ENCODE data around the gene ANKRD30B. TPM values are rescaled to one million over a fixed set of nuclear protein-coding genes. Genes with fewer than 3 reads are reported as not detected.
"Not testable (repeated sequence)": the region's sequence is repeated elsewhere in the genome, so short reads cannot be mapped to it uniquely, and the experiment has no call there.

Gene ANKRD30B
- polyA plus RNA-seq, 4 donors: 0.01 to 0.22 (median 0.07) TPM; not detected in 1

GRCh38 chr18:14797969-14798764 is 50.2 kb downstream of the ANKRD30B start:
- H3K27ac ChIP-seq (ENCODE audit: low read depth in 1 of 3, low read length in 2 of 3); DNase-seq; FAIRE-seq; H3K36me3 ChIP-seq (ENCODE audit: control insufficient read depth in 3 of 3, insufficient read depth in 2 of 3, low read depth in 1 of 3, low read length in 3 of 3); H3K9me3 ChIP-seq (ENCODE audit: control insufficient read depth in 2 of 2, insufficient read depth in 1 of 2, low read depth in 1 of 2, low read length in 1 of 2); H3K27me3 ChIP-seq (ENCODE audit: control insufficient read depth in 3 of 3, insufficient read depth in 3 of 3, low read length in 3 of 3); H3K4me3 ChIP-seq (ENCODE audit: low read depth in 1 of 3, low read length in 3 of 3); H3K4me1 ChIP-seq (ENCODE audit: control insufficient read depth in 3 of 3, insufficient read depth in 2 of 3, low read depth in 1 of 3, low read length in 2 of 3): not testable (repeated sequence)
- 68 to 86% (median 72%) methylated on average over 11 of the region's 12 CpGs for WGBS, 3 donors

GRCh38 chr18:14811081-14811480 is 63.1 kb downstream of the ANKRD30B start:
- H3K36me3 ChIP-seq (ENCODE audit: control insufficient read depth in 3 of 3, insufficient read depth in 2 of 3, low read depth in 1 of 3, low read length in 3 of 3); H3K27me3 ChIP-seq (ENCODE audit: control insufficient read depth in 3 of 3, insufficient read depth in 3 of 3, low read length in 3 of 3); H3K4me1 ChIP-seq (ENCODE audit: control insufficient read depth in 3 of 3, insufficient read depth in 2 of 3, low read depth in 1 of 3, low read length in 2 of 3); DNase-seq; H3K4me3 ChIP-seq (ENCODE audit: low read depth in 1 of 3, low read length in 3 of 3); H3K27ac ChIP-seq (ENCODE audit: low read depth in 1 of 3, low read length in 2 of 3); FAIRE-seq; H3K9me3 ChIP-seq (ENCODE audit: control insufficient read depth in 2 of 2, insufficient read depth in 1 of 2, low read depth in 1 of 2, low read length in 1 of 2): not testable (repeated sequence)
- 91 to 97% (median 93%) methylated on average over 11 to 13 of the region's 13 CpGs for WGBS, 3 donors

- H3K4me3 ChIP-seq (ENCODE audit: low read depth in 1 of 3, low read length in 3 of 3); H3K27ac ChIP-seq (ENCODE audit: low read depth in 1 of 3, low read length in 2 of 3); H3K36me3 ChIP-seq (ENCODE audit: control insufficient read depth in 3 of 3, insufficient read depth in 2 of 3, low read depth in 1 of 3, low read length in 3 of 3); FAIRE-seq; DNase-seq; H3K9me3 ChIP-seq (ENCODE audit: control insufficient read depth in 2 of 2, insufficient read depth in 1 of 2, low read depth in 1 of 2, low read length in 1 of 2); H3K27me3 ChIP-seq (ENCODE audit: control insufficient read depth in 3 of 3, insufficient read depth in 3 of 3, low read length in 3 of 3); H3K4me1 ChIP-seq (ENCODE audit: control insufficient read depth in 3 of 3, insufficient read depth in 2 of 3, low read depth in 1 of 3, low read length in 2 of 3): not testable (repeated sequence)
- WGBS, 3 donors: 65 to 73% (median 68%) methylated on average over 2 of the region's 2 CpGs
These were observed 79.1 kb downstream of the ANKRD30B start for GRCh38 chr18:14826972-14827632.

GRCh38 chr18:14841607-14842006 is 93.6 kb downstream of the ANKRD30B start:
- not testable (repeated sequence) for H3K27me3 ChIP-seq (ENCODE audit: control insufficient read depth in 3 of 3, insufficient read depth in 3 of 3, low read length in 3 of 3); H3K9me3 ChIP-seq (ENCODE audit: control insufficient read depth in 2 of 2, insufficient read depth in 1 of 2, low read depth in 1 of 2, low read length in 1 of 2); FAIRE-seq; H3K4me1 ChIP-seq (ENCODE audit: control insufficient read depth in 3 of 3, insufficient read depth in 2 of 3, low read depth in 1 of 3, low read length in 2 of 3); H3K36me3 ChIP-seq (ENCODE audit: control insufficient read depth in 3 of 3, insufficient read depth in 2 of 3, low read depth in 1 of 3, low read length in 3 of 3); H3K27ac ChIP-seq (ENCODE audit: low read depth in 1 of 3, low read length in 2 of 3); DNase-seq; H3K4me3 ChIP-seq (ENCODE audit: low read depth in 1 of 3, low read length in 3 of 3)
- 66 to 87% (median 80%) methylated on average over 2 of the region's 2 CpGs for WGBS, 3 donors

- H3K27me3 ChIP-seq (ENCODE audit: control insufficient read depth in 3 of 3, insufficient read depth in 3 of 3, low read length in 3 of 3); H3K9me3 ChIP-seq (ENCODE audit: control insufficient read depth in 2 of 2, insufficient read depth in 1 of 2, low read depth in 1 of 2, low read length in 1 of 2); FAIRE-seq; H3K4me1 ChIP-seq (ENCODE audit: control insufficient read depth in 3 of 3, insufficient read depth in 2 of 3, low read depth in 1 of 3, low read length in 2 of 3); H3K27ac ChIP-seq (ENCODE audit: low read depth in 1 of 3, low read length in 2 of 3); DNase-seq; H3K4me3 ChIP-seq (ENCODE audit: low read depth in 1 of 3, low read length in 3 of 3); H3K36me3 ChIP-seq (ENCODE audit: control insufficient read depth in 3 of 3, insufficient read depth in 2 of 3, low read depth in 1 of 3, low read length in 3 of 3): not testable (repeated sequence)
- WGBS, 3 donors: 10 to 51% (median 25%) methylated on average over 2 of the region's 2 CpGs
These were observed 103.6 kb downstream of the ANKRD30B start for GRCh38 chr18:14851533-14851932.

- not testable (repeated sequence) for DNase-seq; H3K27ac ChIP-seq (ENCODE audit: low read depth in 1 of 3, low read length in 2 of 3); H3K36me3 ChIP-seq (ENCODE audit: control insufficient read depth in 3 of 3, insufficient read depth in 2 of 3, low read depth in 1 of 3, low read length in 3 of 3); H3K27me3 ChIP-seq (ENCODE audit: control insufficient read depth in 3 of 3, insufficient read depth in 3 of 3, low read length in 3 of 3); H3K4me1 ChIP-seq (ENCODE audit: control insufficient read depth in 3 of 3, insufficient read depth in 2 of 3, low read depth in 1 of 3, low read length in 2 of 3); H3K4me3 ChIP-seq (ENCODE audit: low read depth in 1 of 3, low read length in 3 of 3); FAIRE-seq; H3K9me3 ChIP-seq (ENCODE audit: control insufficient read depth in 2 of 2, insufficient read depth in 1 of 2, low read depth in 1 of 2, low read length in 1 of 2)
- WGBS, 3 donors: 84 to 98% (median 87%) methylated on average over 10 to 17 of the region's 17 CpGs
These were observed 107.7 kb downstream of the ANKRD30B start for GRCh38 chr18:14855634-14856033.

- H3K4me1 ChIP-seq (ENCODE audit: control insufficient read depth in 3 of 3, insufficient read depth in 2 of 3, low read depth in 1 of 3, low read length in 2 of 3); H3K27me3 ChIP-seq (ENCODE audit: control insufficient read depth in 3 of 3, insufficient read depth in 3 of 3, low read length in 3 of 3); DNase-seq; H3K9me3 ChIP-seq (ENCODE audit: control insufficient read depth in 2 of 2, insufficient read depth in 1 of 2, low read depth in 1 of 2, low read length in 1 of 2); FAIRE-seq; H3K27ac ChIP-seq (ENCODE audit: low read depth in 1 of 3, low read length in 2 of 3); H3K4me3 ChIP-seq (ENCODE audit: low read depth in 1 of 3, low read length in 3 of 3); H3K36me3 ChIP-seq (ENCODE audit: control insufficient read depth in 3 of 3, insufficient read depth in 2 of 3, low read depth in 1 of 3, low read length in 3 of 3): not testable (repeated sequence)
- 95 to 97% (median 97%) methylated on average over 6 to 8 of the region's 20 CpGs for WGBS, 3 donors
These were observed 108.3 kb downstream of the ANKRD30B start for GRCh38 chr18:14856256-14856655.

GRCh38 chr18:14858514-14858913 is 110.5 kb downstream of the ANKRD30B start:
- WGBS, 3 donors: no CpG with 5 or more reads among the region's 10 CpGs
- not testable (repeated sequence) for FAIRE-seq; H3K4me3 ChIP-seq (ENCODE audit: low read depth in 1 of 3, low read length in 3 of 3); H3K9me3 ChIP-seq (ENCODE audit: control insufficient read depth in 2 of 2, insufficient read depth in 1 of 2, low read depth in 1 of 2, low read length in 1 of 2); H3K27ac ChIP-seq (ENCODE audit: low read depth in 1 of 3, low read length in 2 of 3); H3K4me1 ChIP-seq (ENCODE audit: control insufficient read depth in 3 of 3, insufficient read depth in 2 of 3, low read depth in 1 of 3, low read length in 2 of 3); H3K27me3 ChIP-seq (ENCODE audit: control insufficient read depth in 3 of 3, insufficient read depth in 3 of 3, low read length in 3 of 3); H3K36me3 ChIP-seq (ENCODE audit: control insufficient read depth in 3 of 3, insufficient read depth in 2 of 3, low read depth in 1 of 3, low read length in 3 of 3); DNase-seq
